Measurements from ENCODE around the gene ERC1. TPM values are rescaled to one million over a fixed set of nuclear protein-coding genes. Genes with fewer than 3 reads are reported as not detected.
A peak's percentile ranks its signal among the peaks of the same experiment; 100 is the strongest.

ERC1 gene
- total and polyA plus RNA-seq, 2 donors (not counting 1 experiment from before 2014, with no cell fraction given) = 19.7 to 34.5 TPM

GRCh38 chr12:1532375-1533165 is 541.5 kb downstream of the ERC1 start:
- DNase-seq (ENCODE audit: low read depth in 2 of 2) = no peak
- Histone ChIP-seq H4K20me1 (ENCODE audit: control insufficient read depth, extremely low read depth, insufficient read depth, low read length) (no peaks in the 10 kb centered on the region), H3K4me3 (replicated peaks in 1 of 4; ENCODE audit: control extremely low read depth in 1 of 4, insufficient read depth in 1 of 4, low read depth in 3 of 4, low read length in 4 of 4) (peak overlapping the region in 3 of 4 experiments; percentile 62 to 77 (median 76)), H3K4me1 (ENCODE audit: control insufficient read depth, extremely low read depth, insufficient read depth, low read length) (peaks cover 18% of the 10 kb centered on the region), H3K9me3 (ENCODE audit: control insufficient read depth, insufficient read depth, low read depth, low read length) (no peaks in the 10 kb centered on the region), H3K79me2 (ENCODE audit: control insufficient read depth, insufficient read depth, low read length) (peaks cover 78% of the 10 kb centered on the region), H2AFZ (ENCODE audit: low read length) (no peak overlapping the region), H3K27me3 (ENCODE audit: control insufficient read depth, insufficient read depth, low read length) (no peaks in the 10 kb centered on the region), H3K4me2 (ENCODE audit: extremely low read depth, insufficient read depth, low read length) (peak overlapping the region; percentile 86), H3K9ac (ENCODE audit: insufficient read depth, low read length) (no peak overlapping the region), H3K36me3 (ENCODE audit: control insufficient read depth, insufficient read depth, low read length) (no peaks in the 10 kb centered on the region), H3K27ac (ENCODE audit: insufficient read depth, low read length) (no peak overlapping the region)
- TF ChIP-seq CTCF (conservative IDR thresholded peaks at IDR 0.05 in 1 of 2, IDR thresholded peaks at IDR 0.05 in 1 of 2; ENCODE audit: low read depth in 1 of 2, low read length in 2 of 2) (peak in 1 of 2 donors; percentile 19), EZH2 (IDR thresholded peaks at IDR 0.05; ENCODE audit: low read length, missing control alignments) (no peak)

GRCh38 chr12:1533205-1533601 is 542.2 kb downstream of the ERC1 start:
- peak overlapping the region in 3 of 4 experiments; percentile 23 to 76 (median 29) for H3K4me3 ChIP-seq (replicated peaks in 1 of 4; ENCODE audit: control extremely low read depth in 1 of 4, insufficient read depth in 1 of 4, low read depth in 3 of 4, low read length in 4 of 4)
- no peaks in the 10 kb centered on the region for H3K27me3 ChIP-seq (ENCODE audit: control insufficient read depth, insufficient read depth, low read length)
- TF ChIP-seq CTCF (conservative IDR thresholded peaks at IDR 0.05 in 1 of 2, IDR thresholded peaks at IDR 0.05 in 1 of 2; ENCODE audit: low read depth in 1 of 2, low read length in 2 of 2) = no peak
- TF ChIP-seq EZH2 (IDR thresholded peaks at IDR 0.05; ENCODE audit: low read length, missing control alignments) = no peak
- H3K9ac ChIP-seq (ENCODE audit: insufficient read depth, low read length) = no peak overlapping the region
- peaks cover 84% of the 10 kb centered on the region for H3K79me2 ChIP-seq (ENCODE audit: control insufficient read depth, insufficient read depth, low read length)
- no peak overlapping the region for H2AFZ ChIP-seq (ENCODE audit: low read length)
- no peaks in the 10 kb centered on the region for H4K20me1 ChIP-seq (ENCODE audit: control insufficient read depth, extremely low read depth, insufficient read depth, low read length)
- H3K36me3 ChIP-seq (ENCODE audit: control insufficient read depth, insufficient read depth, low read length) = no peaks in the 10 kb centered on the region
- H3K4me1 ChIP-seq (ENCODE audit: control insufficient read depth, extremely low read depth, insufficient read depth, low read length) = peaks cover 14% of the 10 kb centered on the region
- H3K9me3 ChIP-seq (ENCODE audit: control insufficient read depth, insufficient read depth, low read depth, low read length) = no peaks in the 10 kb centered on the region
- H3K4me2 ChIP-seq (ENCODE audit: extremely low read depth, insufficient read depth, low read length) = peak overlapping the region; percentile 86
- H3K27ac ChIP-seq (ENCODE audit: insufficient read depth, low read length) = no peak overlapping the region
- DNase-seq (ENCODE audit: low read depth in 2 of 2) = peak in 1 of 2 donors; percentile 38

GRCh38 chr12:1533602-1534304 is 542.7 kb downstream of the ERC1 start:
- Histone ChIP-seq H3K27me3 (ENCODE audit: control insufficient read depth, insufficient read depth, low read length) (no peaks in the 10 kb centered on the region), H3K4me2 (ENCODE audit: extremely low read depth, insufficient read depth, low read length) (peak overlapping the region; percentile 86), H4K20me1 (ENCODE audit: control insufficient read depth, extremely low read depth, insufficient read depth, low read length) (no peaks in the 10 kb centered on the region), H2AFZ (ENCODE audit: low read length) (no peak overlapping the region), H3K9me3 (ENCODE audit: control insufficient read depth, insufficient read depth, low read depth, low read length) (no peaks in the 10 kb centered on the region), H3K4me1 (ENCODE audit: control insufficient read depth, extremely low read depth, insufficient read depth, low read length) (peaks cover 13% of the 10 kb centered on the region), H3K79me2 (ENCODE audit: control insufficient read depth, insufficient read depth, low read length) (peaks cover 89% of the 10 kb centered on the region), H3K27ac (ENCODE audit: insufficient read depth, low read length) (no peak overlapping the region), H3K9ac (ENCODE audit: insufficient read depth, low read length) (no peak overlapping the region), H3K36me3 (ENCODE audit: control insufficient read depth, insufficient read depth, low read length) (no peaks in the 10 kb centered on the region), H3K4me3 (replicated peaks in 1 of 4; ENCODE audit: control extremely low read depth in 1 of 4, insufficient read depth in 1 of 4, low read depth in 3 of 4, low read length in 4 of 4) (peak overlapping the region; percentile 23 to 76 (median 30))
- no peak for TF ChIP-seq EZH2 (IDR thresholded peaks at IDR 0.05; ENCODE audit: low read length, missing control alignments)
- no peak for TF ChIP-seq CTCF (conservative IDR thresholded peaks at IDR 0.05 in 1 of 2, IDR thresholded peaks at IDR 0.05 in 1 of 2; ENCODE audit: low read depth in 1 of 2, low read length in 2 of 2)
- peak in 1 of 2 donors; percentile 92 for DNase-seq (ENCODE audit: low read depth in 2 of 2)
